Measurements from ENCODE around the gene OR4D10.

Gene OR4D10

DNA sequence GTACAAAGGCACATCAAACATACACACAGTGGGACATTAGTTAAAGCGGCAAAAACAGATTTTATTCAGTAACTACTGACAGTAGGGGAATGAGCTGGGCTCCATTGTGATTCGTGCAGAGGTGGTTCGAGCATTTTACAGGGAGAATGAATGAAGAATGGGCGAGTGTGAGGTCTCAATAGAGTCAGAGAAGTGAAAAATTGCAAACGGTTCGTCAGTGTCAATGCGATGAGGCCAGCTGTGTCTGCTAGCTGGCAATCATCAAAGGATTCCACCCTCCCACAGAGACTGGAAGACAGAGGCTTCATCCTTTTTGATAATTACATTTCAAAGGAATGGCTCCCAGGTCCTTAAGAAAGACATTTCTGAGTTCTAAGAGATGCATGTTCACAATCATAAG is 55.6 kb downstream of the OR4D10 start:
- DNase-seq (ENCODE audit: low read depth): no peak

All from stimulated activated CD4-positive, alpha-beta T cell treated with anti-CD3 and anti-CD28 coated beads, Interleukin-2, amount 100 ng/mL, for 4 hours (primary cell).